Kidney (tissue), 14 donors: Measurements from ENCODE around the gene MYO7B. TPM values are rescaled to one million over a fixed set of nuclear protein-coding genes. Genes with fewer than 3 reads are reported as not detected.

Source experiments
- DNase-seq, 5 donors: peaks; one replicate each; pipeline ENCODE4 v3.0.0-alpha.2; 2013 to 2020
- FAIRE-seq: peaks from 2 replicates; lab custom pipeline; 2012; peaks lifted over from hg19 to GRCh38; lab: Jason Lieb, UNC
- H3K27ac ChIP-seq, 2 donors: one replicate each; pipeline ENCODE4 v1.7.0; 2013; ENCODE audit warnings: low read depth in 2 of 2, low read length in 2 of 2, inconsistent platforms in 1 of 2
- H3K27me3 ChIP-seq: one replicate; pipeline ENCODE4 v1.7.1; 2013; ENCODE audit warnings: low read length, inconsistent platforms; ENCODE audit not compliant: control insufficient read depth, insufficient read depth
- H3K36me3 ChIP-seq, 3 donors: one replicate each; pipeline versions ENCODE4 v1.7.0 to v1.7.1; 2013; ENCODE audit warnings: low read length in 3 of 3, control low read depth in 1 of 3, inconsistent platforms in 1 of 3; ENCODE audit not compliant: insufficient read depth in 3 of 3, control insufficient read depth in 2 of 3
- H3K4me1 ChIP-seq, 3 donors: one replicate each; pipeline versions ENCODE4 v1.7.0 to v1.7.1; 2013; ENCODE audit warnings: low read length in 3 of 3, inconsistent platforms in 1 of 3, low read depth in 1 of 3; ENCODE audit not compliant: control insufficient read depth in 2 of 3, insufficient read depth in 2 of 3
- H3K4me3 ChIP-seq, 3 donors: one replicate each; pipeline versions ENCODE4 v1.7.0 to v1.8.1; 2013; ENCODE audit warnings: low read length in 3 of 3, control low read depth in 1 of 3, inconsistent platforms in 1 of 3
- H3K9ac ChIP-seq, 3 donors: one replicate each; pipeline versions ENCODE4 v1.7.0 to v1.7.1; 2013; ENCODE audit warnings: low read length in 3 of 3, control low read depth in 1 of 3, inconsistent platforms in 1 of 3
- H3K9me3 ChIP-seq, 3 donors: one replicate each; pipeline versions ENCODE4 v1.7.0 to v1.7.1; 2013; ENCODE audit warnings: low read length in 3 of 3, control low read depth in 1 of 3, inconsistent platforms in 1 of 3; ENCODE audit not compliant: control insufficient read depth in 2 of 3, insufficient read depth in 1 of 3
- intact Hi-C: fragments of 100-400 bp; cut with DNase I; formaldehyde crosslinking; loops from one replicate; pipeline ENCODE4 v1.11.1; 2022
- polyA plus RNA-seq: library from polyadenylated mRNA; stranded (reverse); fragments of 350-450 nt; fragmentation: Illumina TruSeq; extraction: RNeasy Lipid Tissue Mini Kit (QIAGEN cat#74804); gene quantifications from one replicate; pipeline ENCODE4 v1.2.3, GENCODE V29; 2014; ENCODE audit warnings: low read depth, low replicate concordance; ENCODE audit not compliant: insufficient read depth
- total RNA-seq: library from RNA; stranded (reverse); fragmentation: NEBNext Ultra II Directional; extraction: Animal tissue kit (Norgen Biotek cat#: 25700); gene quantifications from one replicate; pipeline ENCODE4 v1.2.1, GENCODE V29; 2021
- TF ChIP-seq, protein P1 (sequence below): IDR thresholded peaks from 3 replicates; pipeline ENCODE4 v1.5.1; 2012; ENCODE audit warnings: mild to moderate bottlenecking, moderate library complexity, borderline replicate concordance; ENCODE audit not compliant: insufficient read depth; ENCODE audit errors: extremely low read depth
- donor health status: control.
- donor health status: control.
- donor health status: control.
- donor health status: control.
- donor health status: control.
- donor health status: DM: yes; HTN: yes; CAD: no.
- donor health status: Normal renal cell carcinoma (clear cell type).

Gene MYO7B
- total and polyA plus RNA-seq, 2 donors from 2014 or later, result 11.0 to 22.2 TPM

DNA sequence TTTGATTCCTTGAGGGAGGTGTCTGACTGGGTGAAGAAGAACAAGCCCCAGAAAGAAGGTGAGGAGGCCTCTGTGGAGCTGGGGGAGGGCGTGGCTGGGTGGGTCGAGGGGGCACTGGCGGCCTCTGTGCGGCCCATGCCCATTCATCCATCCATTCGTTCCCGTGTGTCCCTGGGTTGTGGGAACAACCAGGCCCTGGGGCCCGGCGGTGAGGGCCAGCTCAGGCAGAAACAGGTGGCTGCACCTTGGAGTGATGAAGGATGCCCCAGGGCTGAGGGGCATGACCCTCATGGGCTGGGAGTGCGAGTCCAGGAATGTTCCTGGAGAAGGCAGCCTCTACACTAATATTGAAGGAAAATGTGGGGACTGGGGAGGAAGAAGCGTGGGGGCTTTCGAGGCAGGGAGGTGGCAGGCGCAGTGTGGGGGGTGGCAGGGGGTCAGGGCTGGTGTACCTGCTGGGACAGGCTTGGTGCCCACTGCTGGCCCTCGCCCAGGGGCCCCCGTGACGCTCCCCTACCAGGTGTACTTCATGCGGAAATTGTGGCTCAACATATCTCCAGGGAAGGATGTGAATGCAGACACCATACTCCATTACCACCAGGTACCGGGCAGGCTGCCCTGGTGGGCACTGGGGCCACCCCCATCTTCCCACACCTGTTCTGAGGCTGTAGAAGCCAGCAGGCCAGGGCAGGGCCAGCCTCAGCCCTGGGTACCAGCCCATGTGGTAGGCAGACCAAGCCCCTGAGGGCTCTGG lies 99.3 kb downstream of the MYO7B start:
- Histone ChIP-seq H3K36me3 (no peaks in the 10 kb centered on the region), H3K27ac (no peak overlapping the region), H3K27me3 (no peaks in the 10 kb centered on the region), H3K9ac (no peak overlapping the region), H3K4me1 (peaks cover 0 to 14% (median 0%) of the 10 kb centered on the region in 3 donors), H3K4me3 (no peak overlapping the region), H3K9me3 (no peaks in the 10 kb centered on the region)
- TF ChIP-seq, protein P1, sequence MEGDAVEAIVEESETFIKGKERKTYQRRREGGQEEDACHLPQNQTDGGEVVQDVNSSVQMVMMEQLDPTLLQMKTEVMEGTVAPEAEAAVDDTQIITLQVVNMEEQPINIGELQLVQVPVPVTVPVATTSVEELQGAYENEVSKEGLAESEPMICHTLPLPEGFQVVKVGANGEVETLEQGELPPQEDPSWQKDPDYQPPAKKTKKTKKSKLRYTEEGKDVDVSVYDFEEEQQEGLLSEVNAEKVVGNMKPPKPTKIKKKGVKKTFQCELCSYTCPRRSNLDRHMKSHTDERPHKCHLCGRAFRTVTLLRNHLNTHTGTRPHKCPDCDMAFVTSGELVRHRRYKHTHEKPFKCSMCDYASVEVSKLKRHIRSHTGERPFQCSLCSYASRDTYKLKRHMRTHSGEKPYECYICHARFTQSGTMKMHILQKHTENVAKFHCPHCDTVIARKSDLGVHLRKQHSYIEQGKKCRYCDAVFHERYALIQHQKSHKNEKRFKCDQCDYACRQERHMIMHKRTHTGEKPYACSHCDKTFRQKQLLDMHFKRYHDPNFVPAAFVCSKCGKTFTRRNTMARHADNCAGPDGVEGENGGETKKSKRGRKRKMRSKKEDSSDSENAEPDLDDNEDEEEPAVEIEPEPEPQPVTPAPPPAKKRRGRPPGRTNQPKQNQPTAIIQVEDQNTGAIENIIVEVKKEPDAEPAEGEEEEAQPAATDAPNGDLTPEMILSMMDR, result no peak
- intact Hi-C loops, result no loop called here
- peak in 1 of 5 donors; percentile 38 for DNase-seq
- no peak for FAIRE-seq

DNA sequence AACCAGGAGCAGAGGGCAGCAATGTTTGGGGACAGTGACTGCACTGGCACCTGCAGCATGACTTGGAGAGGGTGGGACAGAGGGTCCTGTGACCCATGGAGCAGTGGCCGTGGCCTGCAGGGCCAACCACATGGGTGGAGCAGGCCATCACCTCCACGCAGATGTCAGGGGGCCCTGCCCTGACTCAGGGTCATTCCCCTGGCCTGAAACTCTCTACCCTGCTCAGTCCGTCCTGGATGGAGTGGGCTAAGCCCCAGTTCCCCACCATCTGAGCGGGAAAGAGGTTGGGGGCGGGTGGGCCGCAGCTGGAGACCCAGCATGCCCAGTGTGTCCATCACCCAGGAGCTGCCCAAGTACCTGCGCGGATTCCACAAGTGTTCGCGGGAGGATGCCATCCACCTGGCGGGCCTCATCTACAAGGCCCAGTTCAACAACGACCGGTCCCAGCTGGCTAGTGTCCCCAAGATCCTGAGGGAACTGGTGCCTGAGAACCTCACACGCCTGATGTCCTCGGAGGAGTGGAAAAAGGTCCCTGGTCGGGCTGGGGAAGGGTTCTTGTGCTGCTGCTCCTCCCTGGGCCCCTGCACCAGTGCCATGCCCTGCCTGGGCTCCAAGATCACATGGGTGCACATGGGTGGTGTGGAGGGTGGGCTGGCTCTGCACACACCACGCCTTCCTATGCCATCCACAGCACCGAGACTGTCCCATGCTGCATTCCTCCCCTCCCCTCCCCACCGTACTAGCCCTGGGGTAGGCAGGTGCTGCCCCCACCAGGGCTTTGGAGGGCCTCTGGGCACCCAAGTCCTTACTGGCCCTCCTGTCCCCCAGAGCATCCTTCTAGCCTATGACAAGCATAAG lies 100.1 kb downstream of the MYO7B start:
- DNase-seq, result no peak
- H3K36me3 ChIP-seq, result no peaks in the 10 kb centered on the region

DNA sequence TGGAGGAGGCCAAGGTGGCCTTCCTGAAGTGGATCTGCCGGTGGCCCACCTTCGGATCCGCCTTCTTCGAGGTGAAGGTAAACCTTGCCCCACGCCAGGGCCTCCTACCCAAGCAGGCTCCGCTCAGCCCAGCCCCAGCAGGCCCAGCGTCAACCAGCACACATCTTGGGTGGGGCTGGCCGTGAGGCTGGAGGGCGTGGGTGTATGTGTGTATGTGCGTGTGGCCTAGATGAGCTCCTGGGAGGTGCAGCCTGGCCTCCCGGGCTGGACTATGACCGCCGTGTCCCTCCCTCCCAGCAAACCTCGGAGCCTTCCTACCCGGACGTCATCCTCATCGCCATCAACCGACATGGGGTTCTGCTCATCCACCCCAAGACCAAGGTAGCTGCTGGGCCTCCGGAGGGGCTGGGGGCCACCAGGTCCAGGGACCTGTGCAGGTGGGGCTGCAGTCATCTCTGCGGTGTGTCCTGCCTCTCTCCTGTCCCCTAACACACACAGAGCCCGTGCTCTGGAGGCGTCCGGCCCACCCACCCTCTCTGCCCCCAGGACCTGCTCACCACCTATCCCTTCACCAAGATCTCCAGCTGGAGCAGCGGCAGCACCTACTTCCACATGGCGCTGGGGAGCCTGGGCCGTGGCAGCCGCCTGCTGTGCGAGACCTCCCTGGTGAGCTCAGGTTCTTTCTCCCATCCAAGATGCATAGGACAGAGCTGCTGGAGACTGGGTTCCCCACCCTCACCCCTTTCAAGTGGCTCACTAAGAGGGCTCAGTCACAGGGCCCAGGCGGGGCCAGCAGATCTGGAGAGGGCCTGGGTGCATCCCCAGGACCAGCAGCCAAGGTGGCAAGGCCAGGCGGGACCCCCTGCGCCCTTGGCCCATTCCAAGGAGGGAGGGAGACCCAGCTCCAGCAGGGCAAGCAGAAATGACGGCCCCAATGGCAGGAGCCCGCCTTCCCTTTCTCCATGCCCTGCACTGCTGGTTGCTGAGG lies 101.1 kb downstream of the MYO7B start:
- no peak overlapping the region for H3K27ac ChIP-seq
- H3K9me3 ChIP-seq, result no peaks in the 10 kb centered on the region
- no peak for DNase-seq
- no peaks in the 10 kb centered on the region for H3K36me3 ChIP-seq
- H3K27me3 ChIP-seq, result no peaks in the 10 kb centered on the region
- FAIRE-seq, result no peak
- H3K4me3 ChIP-seq, result no peak overlapping the region
- H3K9ac ChIP-seq, result no peak overlapping the region
- intact Hi-C loops, result no loop called here
- TF ChIP-seq, protein P1, result no peak
- peaks cover 0 to 21% (median 0%) of the 10 kb centered on the region in 3 donors for H3K4me1 ChIP-seq

More for the DNA sequence above, 100.1 kb downstream of the MYO7B start:
- Histone ChIP-seq H3K9ac (no peak overlapping the region), H3K9me3 (no peaks in the 10 kb centered on the region), H3K27me3 (no peaks in the 10 kb centered on the region), H3K4me3 (no peak overlapping the region), H3K27ac (no peak overlapping the region), H3K4me1 (peaks cover 0 to 18% (median 0%) of the 10 kb centered on the region in 3 donors)
- intact Hi-C loops, result no loop called here
- FAIRE-seq, result no peak
- TF ChIP-seq, protein P1, result no peak
